Measurements from ENCODE around the gene PRSS57.

The PRSS57 gene

GRCh38 chr19:638906-639252 lies 56.4 kb downstream of the PRSS57 start:
- no peak for DNase-seq (ENCODE audit: low read depth, low spot score)

Data from smooth muscle cell of the brain vasculature (primary cell).